Measurements from ENCODE around the gene CDH13.

- 0 out of 2 replicates have a peak, but pooled peaks have one; percentile 20 for TF ChIP-seq CTCF (conservative IDR thresholded peaks at IDR 0.05; ENCODE audit: low read length)
- no peak for TF ChIP-seq EZH2phosphoT487 (IDR thresholded peaks at IDR 0.05; ENCODE audit: borderline replicate concordance, low read depth, low read length)
These were observed 676.1 kb downstream of the CDH13 start for GRCh38 chr16:83302853-83303252.

All from OCI-LY7 (cell line).